Hepatocyte (in vitro differentiated cells): ENCODE data around the gene PHACTR3. TPM values are rescaled to one million over a fixed set of nuclear protein-coding genes. Genes with fewer than 3 reads are reported as not detected.

ENCODE experiments used
- DNase-seq: peaks from one replicate; pipeline ENCODE4 v3.0.0-alpha.2; 2016; ENCODE audit warnings: low spot score
- H2AFZ ChIP-seq: fragments of 200-600 bp; sonication (generic); 2 replicates; pipeline ENCODE4 v1.6.0; 2016; ENCODE audit warnings: antibody characterized with exemption, mild to moderate bottlenecking
- H3K27ac ChIP-seq: fragments of 200-600 bp; sonication (generic); 2 replicates; pipeline ENCODE4 v1.5.1; 2016; ENCODE audit warnings: mild to moderate bottlenecking
- H3K27me3 ChIP-seq: fragments of 200-600 bp; sonication (generic); 2 replicates; pipeline ENCODE4 v1.6.1; 2016
- H3K36me3 ChIP-seq: fragments of 200-600 bp; sonication (generic); replicated peaks from 2 replicates; pipeline ENCODE4 v1.5.1; 2016; ENCODE audit warnings: low read depth; ENCODE audit not compliant: insufficient read depth
- H3K4me1 ChIP-seq: fragments of 200-600 bp; sonication (generic); 2 replicates; pipeline ENCODE4 v1.5.1; 2016; ENCODE audit warnings: mild to moderate bottlenecking, moderate library complexity; ENCODE audit not compliant: insufficient read depth
- H3K4me2 ChIP-seq: fragments of 200-600 bp; sonication (generic); 2 replicates; pipeline ENCODE4 v1.6.0; 2016
- H3K4me3 ChIP-seq: fragments of 200-600 bp; sonication (generic); 2 replicates; pipeline ENCODE4 v1.5.1; 2016; ENCODE audit warnings: mild to moderate bottlenecking
- H3K79me2 ChIP-seq: fragments of 200-600 bp; sonication (generic); 2 replicates; pipeline ENCODE4 v1.6.0; 2017; ENCODE audit warnings: mild to moderate bottlenecking
- H3K9me2 ChIP-seq: fragments of 200-600 bp; sonication (generic); replicated peaks from 2 replicates; pipeline ENCODE4 v1.6.0; 2017; ENCODE audit warnings: mild to moderate bottlenecking; ENCODE audit not compliant: insufficient read depth
- H3K9me3 ChIP-seq: fragments of 200-600 bp; sonication (generic); 2 replicates; pipeline ENCODE4 v1.5.1; 2016; ENCODE audit warnings: low read depth, mild to moderate bottlenecking
- H4K20me1 ChIP-seq: fragments of 200-600 bp; sonication (generic); 2 replicates; pipeline ENCODE4 v1.6.0; 2016; ENCODE audit warnings: mild to moderate bottlenecking; ENCODE audit not compliant: insufficient read depth, poor library complexity, severe bottlenecking
- CTCF ChIP-seq: fragments of 200-600 bp; sonication (generic); IDR thresholded peaks from 2 replicates; pipeline ENCODE4 v1.5.1; 2016; ENCODE audit warnings: antibody characterized with exemption, mild to moderate bottlenecking; ENCODE audit not compliant: poor library complexity
- EZH2 ChIP-seq: fragments of 200-600 bp; sonication (generic); IDR thresholded peaks from 2 replicates; pipeline ENCODE4 v1.6.1; 2016; ENCODE audit warnings: antibody characterized with exemption, mild to moderate bottlenecking, borderline replicate concordance
- EZH2phosphoT487 ChIP-seq: fragments of 200-600 bp; sonication (generic); IDR thresholded peaks from one replicate; pipeline ENCODE4 v1.6.1; 2018; ENCODE audit warnings: antibody characterized with exemption, mild to moderate bottlenecking, low read depth, moderate library complexity; ENCODE audit not compliant: unreplicated experiment, severe bottlenecking
- WGBS: methylation state at CpG from one replicate; pipeline ENCODE4 v1.1.6; 2016; ENCODE audit warnings: low lambda C conversion rate; ENCODE audit errors: missing lambda C conversion rate; 5-methylcytosine and 5-hydroxymethylcytosine counted together
- polyA plus RNA-seq: library from polyadenylated mRNA; unstranded; fragments of >200 nt; fragmentation: Nextera tagmentation; extraction: Ambion mirVana; gene quantifications from 2 replicates; pipeline ENCODE4 v1.2.1, GENCODE V29; 2016
- total RNA-seq: library from RNA; depleted of rRNA; stranded (reverse); fragments of >200 nt; gene quantifications from 2 replicates; pipeline ENCODE4 v1.2.3, GENCODE V29; 2014

Gene PHACTR3
- total and polyA plus RNA-seq, 2 experiments from 2014 or later, result 5.2 to 7.5 TPM

- no peak overlapping the region for H3K4me2 ChIP-seq
- H2AFZ ChIP-seq, result no peak overlapping the region
- no peaks in the 10 kb centered on the region for H4K20me1 ChIP-seq
- no peak for DNase-seq
- H3K27ac ChIP-seq, result no peak overlapping the region
- no peaks in the 10 kb centered on the region for H3K36me3 ChIP-seq
- no peaks in the 10 kb centered on the region for H3K9me2 ChIP-seq
- WGBS, result 82% methylated on average over 9 of the region's 9 CpGs
- no peaks in the 10 kb centered on the region for H3K79me2 ChIP-seq
- TF ChIP-seq CTCF, result no peak
- no peaks in the 10 kb centered on the region for H3K4me1 ChIP-seq
- no peak overlapping the region for H3K4me3 ChIP-seq
- no peaks in the 10 kb centered on the region for H3K27me3 ChIP-seq
- H3K9me3 ChIP-seq, result no peaks in the 10 kb centered on the region
Measured at GRCh38 chr20:59622496-59622895, 18.2 kb downstream of the PHACTR3 start.

- 84% methylated on average over 13 of the region's 13 CpGs for WGBS
- H3K79me2 ChIP-seq, result no peaks in the 10 kb centered on the region
- no peaks in the 10 kb centered on the region for H4K20me1 ChIP-seq
- TF ChIP-seq EZH2, result no peak
- TF ChIP-seq EZH2phosphoT487, result no peak
- TF ChIP-seq CTCF, result no peak
- no peak overlapping the region for H3K4me2 ChIP-seq
- H3K9me2 ChIP-seq, result no peaks in the 10 kb centered on the region
- no peak overlapping the region for H3K4me3 ChIP-seq
- DNase-seq, result no peak
- no peaks in the 10 kb centered on the region for H3K4me1 ChIP-seq
- H2AFZ ChIP-seq, result no peak overlapping the region
- no peak overlapping the region for H3K27ac ChIP-seq
- H3K36me3 ChIP-seq, result no peaks in the 10 kb centered on the region
- H3K27me3 ChIP-seq, result no peaks in the 10 kb centered on the region
- H3K9me3 ChIP-seq, result no peaks in the 10 kb centered on the region
Measured at GRCh38 chr20:59623133-59623532, 18.8 kb downstream of the PHACTR3 start.

- Histone ChIP-seq H3K4me2 (no peak overlapping the region), H3K9me2 (no peaks in the 10 kb centered on the region), H3K4me1 (no peaks in the 10 kb centered on the region), H3K27ac (no peak overlapping the region), H3K79me2 (no peaks in the 10 kb centered on the region), H3K9me3 (no peaks in the 10 kb centered on the region), H2AFZ (no peak overlapping the region), H4K20me1 (no peaks in the 10 kb centered on the region), H3K27me3 (no peaks in the 10 kb centered on the region), H3K4me3 (no peak overlapping the region), H3K36me3 (no peaks in the 10 kb centered on the region)
- WGBS, result 82% methylated on average over 9 of the region's 9 CpGs
- no peak for DNase-seq
- TF ChIP-seq EZH2 (no peak), EZH2phosphoT487 (no peak), CTCF (no peak)
Measured at GRCh38 chr20:59623583-59623982, 19.2 kb downstream of the PHACTR3 start.

- H3K27me3 ChIP-seq, result no peaks in the 10 kb centered on the region
- no peaks in the 10 kb centered on the region for H3K9me3 ChIP-seq
- H3K36me3 ChIP-seq, result no peaks in the 10 kb centered on the region
- TF ChIP-seq CTCF (no peak), EZH2phosphoT487 (no peak), EZH2 (no peak)
- no peak overlapping the region for H3K4me3 ChIP-seq
- no peak overlapping the region for H2AFZ ChIP-seq
- H3K4me1 ChIP-seq, result no peaks in the 10 kb centered on the region
- no peak overlapping the region for H3K27ac ChIP-seq
- 88% methylated on average over 6 of the region's 6 CpGs for WGBS
- H3K9me2 ChIP-seq, result no peaks in the 10 kb centered on the region
- no peaks in the 10 kb centered on the region for H4K20me1 ChIP-seq
- no peak overlapping the region for H3K4me2 ChIP-seq
- DNase-seq, result no peak
- no peaks in the 10 kb centered on the region for H3K79me2 ChIP-seq
Measured at GRCh38 chr20:59624401-59624800, 20.1 kb downstream of the PHACTR3 start.
